ENCODE measurements around the gene GALNTL6.
"Not testable (repeated sequence)": the region's sequence is repeated elsewhere in the genome, so short reads cannot be mapped to it uniquely, and the experiment has no call there.

The GALNTL6 gene

DNA sequence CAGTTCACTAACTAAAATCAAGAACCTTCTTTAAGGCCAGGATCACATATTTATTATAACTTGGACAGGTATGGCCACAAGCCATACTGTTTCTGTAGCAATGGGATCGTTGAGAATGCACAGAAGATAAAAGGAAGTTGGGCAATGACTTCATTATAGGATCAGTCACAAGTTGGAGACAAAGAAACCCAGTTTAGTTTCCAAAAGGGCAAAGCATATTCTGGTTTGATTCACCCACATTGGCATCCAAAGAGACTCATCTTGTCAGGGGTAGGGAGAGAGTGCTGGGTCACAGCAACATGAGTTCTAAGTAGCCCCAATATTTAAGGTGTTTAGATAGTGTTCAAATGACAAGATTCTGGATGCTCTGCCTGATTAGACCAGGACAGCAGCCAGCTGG, 1038.3 kb downstream of the GALNTL6 start:
- Mint-ChIP-seq H3K9me3 (no peaks in the 10 kb centered on the region), H3K4me3 (no peak overlapping the region), H3K27ac (no peak overlapping the region), H3K27me3 (no peaks in the 10 kb centered on the region), H3K4me1 (no peaks in the 10 kb centered on the region), H3K36me3 (no peaks in the 10 kb centered on the region)
- ATAC-seq, result no peak

DNA sequence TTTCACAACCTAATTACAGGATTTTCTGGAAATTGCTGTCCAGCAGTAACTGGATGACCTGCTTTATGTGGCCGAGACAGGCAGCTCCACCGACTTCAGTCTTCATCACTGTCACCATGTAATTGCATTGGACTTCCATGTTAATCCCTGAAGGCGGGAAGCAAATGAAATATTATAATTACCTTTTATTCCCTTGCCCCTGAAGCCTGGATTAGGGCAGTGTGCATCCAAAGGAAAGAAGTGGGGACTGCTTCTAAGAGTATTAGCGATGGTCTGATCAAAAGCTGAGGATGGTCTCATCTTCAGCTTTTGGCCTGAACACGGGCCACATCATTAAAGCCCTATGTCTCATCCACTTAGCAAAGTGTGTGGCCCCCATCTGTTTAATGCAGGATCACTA, 1043.8 kb downstream of the GALNTL6 start:
- Mint-ChIP-seq H3K36me3 (no peaks in the 10 kb centered on the region), H3K4me3 (no peak overlapping the region)
- no peak for ATAC-seq

DNA sequence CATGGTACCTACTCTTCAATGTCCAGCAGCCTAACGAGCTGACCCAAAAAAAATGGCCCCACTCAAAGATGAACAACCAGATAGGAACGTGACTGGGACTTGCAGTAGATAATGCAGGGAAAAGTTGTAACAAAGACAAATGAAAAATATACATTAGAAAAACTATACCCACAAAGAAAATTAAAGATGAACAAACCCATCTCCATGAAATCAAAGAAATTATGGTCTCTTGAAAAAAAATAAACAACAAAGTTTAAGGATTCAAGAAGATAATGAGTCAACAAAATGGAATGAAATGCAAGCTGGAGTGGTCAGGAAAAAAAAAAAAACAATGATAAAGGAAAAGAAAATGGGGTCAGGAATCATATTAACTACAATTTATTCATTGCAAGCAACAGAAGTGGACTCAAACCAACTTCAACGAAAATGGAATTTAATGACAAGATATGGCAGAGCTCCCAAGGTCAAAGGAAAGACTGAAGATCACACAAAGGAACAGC, 1045.6 kb downstream of the GALNTL6 start:
- Mint-ChIP-seq H3K4me1 (no peaks in the 10 kb centered on the region), H3K4me3 (no peak overlapping the region), H3K36me3 (no peaks in the 10 kb centered on the region), H3K9me3 (peaks cover 11% of the 10 kb centered on the region), H3K27ac (no peak overlapping the region), H3K27me3 (no peaks in the 10 kb centered on the region)
- no peak for ATAC-seq

More for the DNA sequence above, 1043.8 kb downstream of the GALNTL6 start:
- H3K4me1 Mint-ChIP-seq, result no peaks in the 10 kb centered on the region
- no peaks in the 10 kb centered on the region for H3K27me3 Mint-ChIP-seq
- peaks cover 4% of the 10 kb centered on the region for H3K9me3 Mint-ChIP-seq
- H3K27ac Mint-ChIP-seq, result no peak overlapping the region

DNA sequence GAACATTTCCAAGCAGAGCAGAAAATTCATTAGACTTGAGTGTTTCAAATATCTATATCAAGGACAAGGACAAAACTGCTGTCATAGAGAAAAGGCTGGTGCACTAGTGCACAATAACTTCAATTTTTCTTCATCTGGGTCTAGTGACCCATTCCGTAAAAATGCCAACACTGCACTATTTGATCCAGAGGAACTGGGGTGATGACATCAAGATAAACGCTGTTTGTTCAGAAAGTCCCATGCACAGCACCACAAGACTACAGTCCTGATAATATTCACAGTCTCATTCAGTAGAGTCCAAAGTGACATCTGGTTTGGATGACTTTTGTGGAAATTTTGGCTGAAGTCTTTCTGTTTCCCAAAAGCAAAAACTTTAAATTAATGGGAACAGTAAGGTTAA, 1051.9 kb downstream of the GALNTL6 start:
- H3K9me3 Mint-ChIP-seq, result peaks cover 15% of the 10 kb centered on the region
- no peaks in the 10 kb centered on the region for H3K36me3 Mint-ChIP-seq
- no peak overlapping the region for H3K27ac Mint-ChIP-seq
- H3K4me1 Mint-ChIP-seq, result no peaks in the 10 kb centered on the region
- no peaks in the 10 kb centered on the region for H3K27me3 Mint-ChIP-seq
- no peak overlapping the region for H3K4me3 Mint-ChIP-seq
- ATAC-seq, result no peak

DNA sequence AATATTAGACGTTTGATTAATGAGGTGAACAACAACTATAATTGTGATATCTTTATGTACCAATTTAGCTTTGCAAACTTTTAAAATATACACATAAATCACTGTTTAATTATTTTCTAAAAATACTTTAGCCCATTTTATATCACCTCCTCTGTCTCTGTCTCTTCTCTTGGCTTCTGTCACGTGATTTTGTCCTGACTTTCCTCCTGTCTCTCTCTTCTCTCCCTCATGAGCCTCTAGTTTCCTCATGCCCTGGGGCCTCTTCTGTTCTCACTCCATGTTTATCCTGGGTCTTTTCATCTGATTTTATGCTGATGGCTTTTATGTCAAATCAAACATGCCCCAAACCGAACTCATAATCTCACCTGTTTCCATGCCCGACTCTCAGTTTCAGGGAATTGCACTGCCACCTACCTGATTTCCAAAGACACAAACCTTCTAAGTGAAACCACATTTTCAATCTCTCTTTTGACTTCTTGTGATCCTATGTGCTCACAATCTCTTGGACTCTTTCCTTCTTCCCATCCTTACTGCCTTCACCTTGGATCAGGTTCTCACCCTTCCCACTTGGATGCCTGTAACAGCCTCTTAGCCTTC, 1052.4 kb downstream of the GALNTL6 start:
- peaks cover 15% of the 10 kb centered on the region for H3K9me3 Mint-ChIP-seq
- H3K27ac Mint-ChIP-seq, result no peak overlapping the region
- H3K27me3 Mint-ChIP-seq, result no peaks in the 10 kb centered on the region
- H3K4me1 Mint-ChIP-seq, result no peaks in the 10 kb centered on the region
- no peaks in the 10 kb centered on the region for H3K36me3 Mint-ChIP-seq
- ATAC-seq, result no peak
- H3K4me3 Mint-ChIP-seq, result no peak overlapping the region

DNA sequence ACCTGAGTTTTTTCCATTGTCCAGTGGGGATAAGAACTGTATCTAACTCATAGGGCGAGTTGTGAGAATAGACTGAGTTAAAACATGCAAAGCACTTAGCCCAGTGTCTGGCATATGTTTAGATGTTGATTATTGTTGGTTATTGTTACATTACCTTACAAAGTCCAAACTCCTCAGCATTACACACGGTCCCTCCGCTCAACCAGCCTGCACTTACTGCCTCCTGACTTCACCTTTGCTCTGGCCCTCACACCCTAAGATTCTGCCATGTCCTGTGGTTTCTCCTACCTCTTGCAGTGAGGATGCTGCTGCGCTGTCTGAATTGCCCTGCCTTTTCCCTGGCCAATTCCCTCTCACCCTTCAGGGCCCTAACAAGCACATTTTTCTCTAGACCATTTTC, 1053.2 kb downstream of the GALNTL6 start:
- no peak overlapping the region for H3K27ac Mint-ChIP-seq
- no peaks in the 10 kb centered on the region for H3K27me3 Mint-ChIP-seq
- ATAC-seq, result no peak
- H3K4me1 Mint-ChIP-seq, result no peaks in the 10 kb centered on the region
- no peak overlapping the region for H3K4me3 Mint-ChIP-seq
- H3K36me3 Mint-ChIP-seq, result no peaks in the 10 kb centered on the region
- H3K9me3 Mint-ChIP-seq, result peaks cover 15% of the 10 kb centered on the region

DNA sequence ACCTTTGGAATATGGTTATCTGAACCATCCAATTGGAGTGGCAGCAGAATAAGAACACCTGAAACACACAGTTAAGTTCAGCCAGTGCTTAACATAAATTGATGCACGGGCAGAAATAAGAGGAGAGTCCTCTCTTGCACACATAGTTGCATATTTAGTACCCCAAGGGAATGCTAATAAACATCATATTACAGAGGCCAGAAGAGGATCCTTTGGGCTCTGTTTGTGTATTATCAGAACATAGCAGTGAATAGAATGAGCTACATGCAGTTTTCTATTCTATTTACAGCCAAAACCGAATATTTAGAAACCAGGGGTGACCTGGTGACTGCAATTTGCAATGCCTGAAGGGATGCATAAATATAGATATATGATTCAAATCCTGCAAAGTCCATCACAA, 1054.6 kb downstream of the GALNTL6 start:
- Mint-ChIP-seq H3K9me3 (peaks cover 8% of the 10 kb centered on the region), H3K36me3 (no peaks in the 10 kb centered on the region), H3K4me3 (no peak overlapping the region), H3K4me1 (no peaks in the 10 kb centered on the region), H3K27me3 (no peaks in the 10 kb centered on the region), H3K27ac (no peak overlapping the region)
- no peak for ATAC-seq

DNA sequence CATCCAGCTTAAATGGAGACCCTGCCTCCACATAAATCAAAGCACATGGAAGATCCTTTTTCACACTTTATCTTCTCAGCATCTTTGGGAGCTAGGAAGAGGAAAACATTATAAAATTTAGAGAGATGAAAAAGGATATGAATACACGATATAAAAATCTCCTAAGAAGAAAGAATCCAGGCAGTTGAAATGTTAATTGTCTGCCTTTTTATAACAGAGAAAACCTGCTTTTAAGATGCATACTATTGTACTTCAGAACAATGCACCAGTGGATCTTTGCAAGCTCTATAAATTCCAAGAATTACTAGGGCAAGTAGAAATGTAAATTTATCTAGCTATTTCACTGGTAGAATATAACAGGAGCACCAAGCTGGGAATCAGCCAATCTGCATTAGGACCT, 1055.1 kb downstream of the GALNTL6 start:
- Mint-ChIP-seq H3K9me3 (peaks cover 7% of the 10 kb centered on the region), H3K27me3 (no peaks in the 10 kb centered on the region), H3K36me3 (no peaks in the 10 kb centered on the region), H3K4me3 (no peak overlapping the region), H3K4me1 (no peaks in the 10 kb centered on the region), H3K27ac (no peak overlapping the region)
- ATAC-seq, result no peak

DNA sequence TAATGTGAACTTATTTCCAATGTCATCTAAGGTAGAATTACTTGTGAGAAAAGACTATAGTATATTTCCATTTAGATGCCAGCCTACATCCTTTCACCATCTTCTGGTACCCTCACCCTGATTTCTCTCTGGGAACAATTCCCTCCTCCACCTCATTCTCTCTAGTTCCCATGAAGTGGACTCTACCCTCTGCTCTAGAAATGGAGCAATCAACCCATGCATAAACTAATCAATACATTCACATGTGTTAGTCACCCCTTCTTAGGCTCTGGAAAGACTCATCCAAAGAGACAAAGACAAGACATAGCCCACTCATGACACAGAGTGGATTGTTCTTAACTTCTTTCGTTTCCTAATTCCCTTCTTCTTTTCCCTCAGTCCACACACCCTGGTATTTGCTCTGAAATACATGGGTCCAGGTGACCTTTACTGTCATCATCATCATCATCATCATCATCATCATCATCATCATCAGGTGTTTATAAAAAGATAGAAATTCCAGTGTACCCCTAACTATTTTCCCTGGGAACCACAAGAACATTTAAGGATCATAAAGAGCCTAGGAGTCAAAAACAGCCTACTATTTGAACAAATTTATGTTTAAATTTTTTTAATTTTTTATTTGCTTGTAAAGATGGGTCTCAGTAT, 1056.5 kb downstream of the GALNTL6 start:
- no peaks in the 10 kb centered on the region for H3K4me1 Mint-ChIP-seq
- no peaks in the 10 kb centered on the region for H3K9me3 Mint-ChIP-seq
- ATAC-seq, result no peak
- no peaks in the 10 kb centered on the region for H3K27me3 Mint-ChIP-seq
- H3K4me3 Mint-ChIP-seq, result no peak overlapping the region
- no peak overlapping the region for H3K27ac Mint-ChIP-seq
- H3K36me3 Mint-ChIP-seq, result no peaks in the 10 kb centered on the region

DNA sequence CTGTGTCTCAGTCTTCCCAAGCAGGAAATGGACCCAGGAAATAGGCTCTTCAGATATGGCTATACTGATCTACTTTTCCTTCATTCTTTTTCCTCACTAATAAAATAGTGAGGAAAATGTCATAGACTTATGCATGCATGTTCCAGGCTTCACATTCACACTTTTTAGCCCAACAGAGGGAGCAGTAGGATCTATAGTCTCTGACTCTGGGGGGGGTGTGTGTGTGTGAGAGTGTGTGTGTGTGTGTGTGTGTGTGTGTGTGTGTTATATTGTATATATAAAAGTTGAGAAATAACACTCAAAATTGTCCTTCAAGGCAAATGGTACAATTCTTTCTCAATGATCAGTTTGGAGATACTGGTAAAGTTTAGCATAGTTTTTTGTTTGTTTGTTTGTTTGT, 1058.2 kb downstream of the GALNTL6 start:
- H3K4me1 Mint-ChIP-seq, result no peaks in the 10 kb centered on the region
- no peaks in the 10 kb centered on the region for H3K27me3 Mint-ChIP-seq
- no peak for ATAC-seq
- no peak overlapping the region for H3K27ac Mint-ChIP-seq
- no peaks in the 10 kb centered on the region for H3K36me3 Mint-ChIP-seq
- no peaks in the 10 kb centered on the region for H3K9me3 Mint-ChIP-seq
- no peak overlapping the region for H3K4me3 Mint-ChIP-seq

DNA sequence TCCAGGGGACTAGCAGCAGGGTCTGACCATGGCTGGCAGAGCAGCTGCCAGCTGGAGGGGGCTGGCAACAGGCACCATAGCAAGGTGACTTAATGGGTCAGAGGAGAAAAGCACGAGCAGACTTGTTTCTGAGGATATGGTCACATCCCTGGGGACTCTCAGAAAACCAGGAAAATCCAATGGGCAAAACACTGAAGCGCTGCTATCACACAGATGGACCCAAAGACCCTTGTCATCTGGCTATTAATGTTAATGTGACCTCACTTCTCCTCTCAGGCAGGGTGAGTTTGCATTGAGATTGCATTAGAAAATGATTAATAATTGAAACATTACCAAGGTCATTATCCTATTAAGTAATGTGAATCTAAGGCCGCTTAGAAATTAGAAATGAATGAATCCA, 1061.7 kb downstream of the GALNTL6 start:
- H3K9me3 Mint-ChIP-seq, result peaks cover 3% of the 10 kb centered on the region
- no peak overlapping the region for H3K4me3 Mint-ChIP-seq
- H3K36me3 Mint-ChIP-seq, result no peaks in the 10 kb centered on the region
- no peaks in the 10 kb centered on the region for H3K4me1 Mint-ChIP-seq
- no peak overlapping the region for H3K27ac Mint-ChIP-seq
- ATAC-seq, result no peak
- no peaks in the 10 kb centered on the region for H3K27me3 Mint-ChIP-seq

DNA sequence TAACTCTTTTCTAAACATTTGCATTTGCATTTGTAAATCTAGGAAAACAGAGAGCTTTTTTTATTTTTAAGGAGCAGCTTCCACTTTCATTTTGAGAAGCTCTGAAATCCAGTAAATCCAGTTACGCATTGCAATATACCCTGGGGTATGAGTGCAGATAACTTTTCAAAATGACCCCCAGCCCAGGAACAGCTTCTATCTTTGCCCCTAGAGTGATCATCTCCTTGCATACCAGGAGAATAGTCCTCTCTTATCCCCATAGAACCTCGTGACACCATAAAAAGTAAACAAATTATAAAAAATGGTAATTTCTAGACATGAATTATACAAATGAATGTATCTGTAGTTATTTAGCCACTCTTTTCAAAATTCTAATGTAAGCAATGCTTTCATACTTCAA, 1063.2 kb downstream of the GALNTL6 start:
- H3K27me3 Mint-ChIP-seq, result no peaks in the 10 kb centered on the region
- no peak overlapping the region for H3K4me3 Mint-ChIP-seq
- H3K36me3 Mint-ChIP-seq, result no peaks in the 10 kb centered on the region
- ATAC-seq, result no peak
- H3K27ac Mint-ChIP-seq, result no peak overlapping the region
- H3K9me3 Mint-ChIP-seq, result peaks cover 3% of the 10 kb centered on the region
- no peaks in the 10 kb centered on the region for H3K4me1 Mint-ChIP-seq

DNA sequence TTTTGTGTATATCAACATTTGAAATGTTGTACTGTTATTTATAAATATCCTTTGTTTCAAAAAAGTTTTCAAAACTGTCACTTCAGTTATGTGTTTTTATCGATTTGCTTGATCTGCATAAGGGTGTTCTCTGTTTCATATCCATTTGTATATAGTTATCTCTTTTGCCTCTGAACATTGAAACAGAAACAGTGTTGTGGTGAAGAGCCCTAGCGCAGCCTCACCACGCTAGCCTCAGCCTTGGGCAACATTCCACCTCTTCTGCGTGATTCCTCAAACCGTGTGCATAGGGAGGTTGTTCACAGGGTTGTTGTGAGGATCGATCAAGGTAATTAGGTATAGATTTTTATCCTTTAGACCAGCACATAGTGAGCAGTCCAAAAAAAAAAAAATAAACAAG, 1068.4 kb downstream of the GALNTL6 start:
- Mint-ChIP-seq H3K27ac (no peak overlapping the region), H3K4me1 (no peaks in the 10 kb centered on the region), H3K27me3 (no peaks in the 10 kb centered on the region), H3K9me3 (peaks cover 6% of the 10 kb centered on the region), H3K4me3 (no peak overlapping the region), H3K36me3 (no peaks in the 10 kb centered on the region)
- ATAC-seq, result no peak

DNA sequence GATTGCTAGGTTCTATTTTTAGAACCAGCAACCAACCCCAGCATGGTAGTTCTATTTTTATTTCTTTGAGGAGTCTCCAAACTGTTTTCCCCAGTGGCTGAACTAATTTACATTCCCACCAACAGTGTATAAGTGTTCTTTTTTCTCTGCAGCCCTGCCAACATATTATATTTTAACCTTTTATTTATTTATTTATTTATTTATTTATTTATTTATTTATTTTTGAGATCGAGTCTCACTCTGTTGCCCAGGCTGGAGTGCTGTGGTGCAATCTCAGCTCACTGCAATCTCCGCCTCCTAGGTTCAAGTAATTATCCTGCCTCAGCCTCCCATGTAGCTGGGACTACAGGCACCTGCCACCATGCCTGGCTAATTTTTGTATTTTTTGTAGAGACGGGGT, 1074.2 kb downstream of the GALNTL6 start:
- not testable (repeated sequence) for H3K27me3 Mint-ChIP-seq, H3K4me1 Mint-ChIP-seq
- peaks cover 11% of the 10 kb centered on the region for H3K9me3 Mint-ChIP-seq

DNA sequence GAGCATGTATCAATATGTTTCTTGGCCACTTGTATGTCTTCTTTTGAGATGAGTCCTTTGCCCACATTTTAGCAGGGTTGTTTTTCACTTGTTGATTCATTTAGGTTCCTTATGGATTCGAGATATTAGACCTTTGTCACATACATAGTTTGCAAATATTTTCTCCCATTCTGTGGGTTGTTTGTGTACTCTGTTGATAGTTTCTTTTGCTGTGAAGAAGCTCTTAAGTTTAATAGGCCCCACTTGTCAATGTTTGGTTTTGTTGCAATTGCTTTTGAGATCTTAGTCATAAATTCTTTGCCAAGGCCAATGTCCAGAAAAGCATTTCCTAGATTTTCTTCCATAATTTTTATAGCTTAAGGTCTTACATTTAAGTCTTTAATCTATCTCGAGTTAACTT, 1074.8 kb downstream of the GALNTL6 start:
- ATAC-seq, result no peak
- H3K4me3 Mint-ChIP-seq, result no peak overlapping the region
- H3K27ac Mint-ChIP-seq, result no peak overlapping the region
- H3K9me3 Mint-ChIP-seq, result peaks cover 11% of the 10 kb centered on the region
- no peaks in the 10 kb centered on the region for H3K36me3 Mint-ChIP-seq
- no peaks in the 10 kb centered on the region for H3K4me1 Mint-ChIP-seq
- no peaks in the 10 kb centered on the region for H3K27me3 Mint-ChIP-seq

More for the DNA sequence above, 1074.2 kb downstream of the GALNTL6 start:
- H3K36me3 Mint-ChIP-seq, H3K27ac Mint-ChIP-seq, H3K4me3 Mint-ChIP-seq, ATAC-seq: not testable (repeated sequence)

DNA sequence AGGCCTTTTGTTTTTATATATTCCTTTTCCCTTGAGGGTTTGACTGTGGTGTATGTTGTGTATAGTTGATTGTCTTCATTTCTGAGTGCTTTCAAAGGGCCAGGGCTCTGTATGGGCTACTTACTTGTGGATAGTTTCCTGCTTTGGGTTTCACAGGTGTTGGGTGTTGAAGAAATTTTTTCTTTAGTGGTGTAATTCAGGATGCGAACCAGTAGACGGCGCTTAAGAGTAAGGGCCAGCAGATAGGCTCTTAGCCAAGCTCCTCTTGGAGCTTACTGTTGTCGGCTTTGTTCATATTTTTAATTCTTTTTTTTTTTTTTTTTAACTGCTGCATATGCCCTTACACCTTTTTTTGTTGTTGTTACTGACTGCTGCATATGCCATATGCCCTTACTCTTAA, 1079.1 kb downstream of the GALNTL6 start:
- Mint-ChIP-seq H3K36me3 (no peaks in the 10 kb centered on the region), H3K27ac (no peak overlapping the region), H3K27me3 (no peaks in the 10 kb centered on the region), H3K4me1 (no peaks in the 10 kb centered on the region), H3K9me3 (peaks cover 13% of the 10 kb centered on the region), H3K4me3 (no peak overlapping the region)
- no peak for ATAC-seq

Data from stimulated activated memory B cell treated with anti-CD40 and anti-IgM and Interleukin-4, amounts not matched to agents 10 μg/mL and 1 μg/mL and 100 μg/mL, for 72 hours (primary cell).